Esophagus squamous epithelium (tissue), 4 donors: Measurements from ENCODE around the gene CHAF1A.

Experiments
- CTCF ChIP-seq, 6 experiments: fragments of 450-650 bp in 4 of 6; fragments of 200-600 bp in 2 of 6; sonication (generic) in 2 of 6; IDR thresholded peaks; one replicate each; pipeline ENCODE4 v1.5.1; 2016 to 2019; ENCODE audit warnings: antibody characterized with exemption in 6 of 6, mild to moderate bottlenecking in 4 of 6, moderate library complexity in 4 of 6
- POLR2A ChIP-seq, 4 donors: fragments of 450-650 bp; IDR thresholded peaks; one replicate each; pipeline ENCODE4 v1.6.1; 2017; ENCODE audit warnings: antibody characterized with exemption in 4 of 4, mild to moderate bottlenecking in 4 of 4, moderate library complexity in 3 of 4

DNA sequence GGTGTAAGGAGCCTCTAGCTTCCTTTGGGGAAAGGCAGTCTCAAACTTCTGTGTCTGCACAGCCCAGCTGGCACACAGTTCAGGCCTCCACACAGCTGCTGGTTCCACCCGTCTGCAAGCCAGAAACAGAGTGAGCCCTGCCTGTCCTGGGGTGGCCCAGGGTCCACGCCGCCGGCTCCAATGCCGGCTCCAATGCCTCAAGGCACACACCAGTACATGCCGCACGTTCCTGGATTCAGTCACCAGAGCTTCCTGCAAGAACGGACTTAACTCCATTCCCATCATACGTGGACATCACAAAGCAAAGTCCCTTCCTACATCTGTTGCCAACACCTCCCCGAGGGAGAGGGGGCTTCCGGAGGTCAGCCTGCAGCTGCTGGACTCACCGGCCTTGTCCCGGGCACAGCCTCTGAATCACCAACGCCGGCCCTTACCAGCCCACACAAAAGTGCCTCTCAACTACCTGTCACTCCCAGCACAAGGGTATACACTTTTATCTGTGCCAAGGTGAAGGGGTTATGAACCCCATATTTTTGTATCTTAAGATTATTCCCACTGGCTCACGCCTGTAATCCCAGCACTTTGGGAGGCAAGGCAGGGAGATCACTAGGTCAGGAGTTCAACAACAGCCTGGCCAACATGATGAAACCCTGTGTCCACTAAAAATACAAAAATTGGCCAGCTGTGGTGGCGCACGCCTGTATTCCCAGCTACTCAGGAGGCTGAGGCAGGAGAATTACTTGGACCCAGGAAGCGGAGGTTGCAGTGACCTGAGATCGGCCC, 10.5 kb upstream of the CHAF1A start:
- TF ChIP-seq CTCF (IDR thresholded peaks at IDR 0.05) (no peak), POLR2A (IDR thresholded peaks at IDR 0.05) (no peak)
